ENCODE data around the gene ITPR2. TPM values are rescaled to one million over a fixed set of nuclear protein-coding genes. Genes with fewer than 3 reads are reported as not detected.
A peak's percentile ranks its signal among the peaks of the same experiment; 100 is the strongest.

Gene ITPR2
- total RNA-seq, 4 donors from 2014 or later = 32.6 to 87.5 (median 51.9) TPM

- no peaks in the 10 kb centered on the region for H3K9me3 ChIP-seq
- TF ChIP-seq CTCF (IDR thresholded peaks at IDR 0.05) = no peak
- no peak overlapping the region for H3K27ac ChIP-seq
- DNase-seq = no peak
- no peak overlapping the region for H3K4me3 ChIP-seq
- no peaks in the 10 kb centered on the region for H3K27me3 ChIP-seq
- H3K36me3 ChIP-seq = peaks cover 0 to 50% (median 0%) of the 10 kb centered on the region in 3 donors
- H3K4me1 ChIP-seq = no peaks in the 10 kb centered on the region
These were observed 210.4 kb downstream of the ITPR2 start for GRCh38 chr12:26622601-26623000.

- H3K27ac ChIP-seq = no peak overlapping the region
- TF ChIP-seq CTCF (IDR thresholded peaks at IDR 0.05) (no peak), POLR2A (IDR thresholded peaks at IDR 0.05) (no peak)
- H3K4me3 ChIP-seq = no peak overlapping the region
- DNase-seq = no peak
- H3K9me3 ChIP-seq = no peaks in the 10 kb centered on the region
- peaks cover 0 to 44% (median 0%) of the 10 kb centered on the region in 3 donors for H3K36me3 ChIP-seq
- no peaks in the 10 kb centered on the region for H3K27me3 ChIP-seq
- no peaks in the 10 kb centered on the region for H3K4me1 ChIP-seq
These were observed 211.1 kb downstream of the ITPR2 start for GRCh38 chr12:26621932-26622331.

DNA sequence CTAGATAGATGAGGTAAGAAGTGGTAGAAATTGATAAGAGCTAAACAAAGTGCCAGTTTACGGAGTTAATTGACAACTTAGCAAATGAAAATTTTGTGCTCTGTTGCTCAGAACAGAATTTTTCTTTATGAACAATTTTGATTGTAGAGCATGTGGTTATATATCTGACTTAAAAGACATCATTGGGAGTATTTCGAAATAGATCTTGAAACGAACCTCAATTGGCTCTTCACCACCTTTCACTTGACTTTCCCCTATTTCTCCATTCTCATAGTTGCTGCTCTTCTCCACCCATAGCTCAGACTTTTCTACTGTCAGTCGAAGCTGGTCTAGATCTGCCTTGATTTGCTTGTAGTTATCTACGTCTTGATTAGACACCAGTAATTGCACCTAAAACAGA, 212.1 kb downstream of the ITPR2 start:
- Histone ChIP-seq H3K36me3 (peaks cover 0 to 37% (median 0%) of the 10 kb centered on the region in 3 donors), H3K4me1 (no peaks in the 10 kb centered on the region), H3K27me3 (no peaks in the 10 kb centered on the region), H3K4me3 (no peak overlapping the region), H3K27ac (no peak overlapping the region), H3K9me3 (no peaks in the 10 kb centered on the region)
- no peak for DNase-seq
- TF ChIP-seq POLR2A (IDR thresholded peaks at IDR 0.05) = no peak
- no peak for TF ChIP-seq CTCF (IDR thresholded peaks at IDR 0.05)

- TF ChIP-seq POLR2A (IDR thresholded peaks at IDR 0.05) (no peak), CTCF (IDR thresholded peaks at IDR 0.05) (no peak)
- Histone ChIP-seq H3K36me3 (peaks cover 0 to 33% (median 0%) of the 10 kb centered on the region in 3 donors), H3K27me3 (no peaks in the 10 kb centered on the region), H3K9me3 (no peaks in the 10 kb centered on the region), H3K4me3 (no peak overlapping the region), H3K27ac (no peak overlapping the region), H3K4me1 (no peaks in the 10 kb centered on the region)
- no peak for DNase-seq
These were observed 215.5 kb downstream of the ITPR2 start for GRCh38 chr12:26617513-26617912.

DNA sequence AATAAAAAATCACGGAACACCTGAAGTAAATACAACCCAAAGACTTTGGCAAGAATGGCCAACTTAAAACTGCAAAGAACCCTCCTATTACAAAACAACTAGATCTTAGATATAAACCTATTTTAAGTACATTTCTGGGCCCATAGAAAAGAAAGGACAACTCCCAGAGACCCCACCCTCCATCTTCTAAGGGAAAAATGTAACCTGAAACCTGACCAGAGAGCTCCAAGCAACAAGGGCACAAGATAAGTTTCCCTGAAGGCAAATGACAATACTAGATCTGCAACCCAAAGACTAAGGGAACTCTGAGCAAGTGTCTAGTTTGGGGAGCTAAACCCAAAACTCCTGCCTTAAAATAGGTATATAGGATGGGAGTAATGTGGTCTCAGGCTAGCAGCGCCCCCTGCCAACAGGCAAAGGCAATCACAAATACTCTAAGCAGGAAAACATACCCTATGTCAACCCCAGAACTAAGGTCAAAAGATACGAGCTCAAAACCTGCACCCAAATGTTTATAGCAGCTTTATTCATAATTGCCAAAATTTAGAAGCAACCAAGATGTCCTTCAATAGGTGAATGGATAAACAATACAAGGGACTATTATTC, 218.9 kb downstream of the ITPR2 start:
- no peaks in the 10 kb centered on the region for H3K9me3 ChIP-seq
- no peaks in the 10 kb centered on the region for H3K27me3 ChIP-seq
- no peak for TF ChIP-seq POLR2A (IDR thresholded peaks at IDR 0.05)
- peak in 4 of 6 experiments; percentile 32 to 48 (median 38) for TF ChIP-seq CTCF (IDR thresholded peaks at IDR 0.05)
- no peaks in the 10 kb centered on the region for H3K4me1 ChIP-seq
- H3K36me3 ChIP-seq = peaks cover 0 to 1% (median 0%) of the 10 kb centered on the region in 3 donors
- DNase-seq = no peak
- no peak overlapping the region for H3K27ac ChIP-seq
- no peak overlapping the region for H3K4me3 ChIP-seq

- Histone ChIP-seq H3K27me3 (no peaks in the 10 kb centered on the region), H3K36me3 (no peaks in the 10 kb centered on the region), H3K4me1 (no peaks in the 10 kb centered on the region), H3K9me3 (no peaks in the 10 kb centered on the region), H3K4me3 (no peak overlapping the region), H3K27ac (no peak overlapping the region)
- DNase-seq = no peak
- no peak for TF ChIP-seq POLR2A (IDR thresholded peaks at IDR 0.05)
- TF ChIP-seq CTCF (IDR thresholded peaks at IDR 0.05) = no peak
These were observed 220.8 kb downstream of the ITPR2 start for GRCh38 chr12:26612203-26612602.

Measured in Peyer's patch (tissue), 4 donors.